GM18511 (cell line): ENCODE results near the gene ZNF385D.

Experiments used
- ATAC-seq: cut with Tn5 transposase; IDR thresholded peaks from one replicate; pipeline ENCODE4 v1.9.1; 2021; ENCODE audit warnings: mild to moderate bottlenecking, moderate library complexity; ENCODE audit not compliant: unreplicated experiment

ZNF385D gene

GRCh38 chr3:21618695-21619094, 132.3 kb downstream of the ZNF385D start:
- ATAC-seq, result no peak

GRCh38 chr3:21613372-21614070, 137.5 kb downstream of the ZNF385D start:
- ATAC-seq, result no peak

GRCh38 chr3:21601178-21601577, 149.8 kb downstream of the ZNF385D start:
- no peak for ATAC-seq

- ATAC-seq, result no peak
Observed at GRCh38 chr3:21599890-21600289, 151.1 kb downstream of the ZNF385D start.

GRCh38 chr3:21592828-21593227, 158.2 kb downstream of the ZNF385D start:
- no peak for ATAC-seq

- ATAC-seq, result no peak
Observed at GRCh38 chr3:21587894-21588293, 163.1 kb downstream of the ZNF385D start.

- ATAC-seq, result no peak
Observed at GRCh38 chr3:21585216-21585740, 165.7 kb downstream of the ZNF385D start.

- ATAC-seq, result no peak
Observed at GRCh38 chr3:21573291-21573690, 177.7 kb downstream of the ZNF385D start.

GRCh38 chr3:21564531-21564930, 186.5 kb downstream of the ZNF385D start:
- no peak for ATAC-seq

- no peak for ATAC-seq
Observed at GRCh38 chr3:21562243-21562642, 188.8 kb downstream of the ZNF385D start.

GRCh38 chr3:21561472-21561871, 189.5 kb downstream of the ZNF385D start:
- ATAC-seq, result no peak

- ATAC-seq, result no peak
Observed at GRCh38 chr3:21551019-21551418, 200.0 kb downstream of the ZNF385D start.

- no peak for ATAC-seq
Observed at GRCh38 chr3:21544076-21544462, 206.9 kb downstream of the ZNF385D start.

GRCh38 chr3:21543380-21544075, 207.5 kb downstream of the ZNF385D start:
- ATAC-seq, result no peak

- ATAC-seq, result no peak
Observed at GRCh38 chr3:21542656-21543379, 208.2 kb downstream of the ZNF385D start.

GRCh38 chr3:21540265-21540664, 210.7 kb downstream of the ZNF385D start:
- no peak for ATAC-seq

GRCh38 chr3:21534462-21534861, 216.5 kb downstream of the ZNF385D start:
- ATAC-seq, result no peak

- no peak for ATAC-seq
Observed at GRCh38 chr3:21533002-21533401, 218.0 kb downstream of the ZNF385D start.

GRCh38 chr3:21531909-21532308, 219.1 kb downstream of the ZNF385D start:
- ATAC-seq, result no peak

- no peak for ATAC-seq
Observed at GRCh38 chr3:21528291-21528995, 222.6 kb downstream of the ZNF385D start.

GRCh38 chr3:21526461-21526860, 224.5 kb downstream of the ZNF385D start:
- ATAC-seq, result no peak
